ENCODE data around the gene XRCC3.
A peak's percentile ranks its signal among the peaks of the same experiment; 100 is the strongest.
"Not testable (repeated sequence)": the region's sequence is repeated elsewhere in the genome, so short reads cannot be mapped to it uniquely, and the experiment has no call there.

Gene XRCC3

DNA sequence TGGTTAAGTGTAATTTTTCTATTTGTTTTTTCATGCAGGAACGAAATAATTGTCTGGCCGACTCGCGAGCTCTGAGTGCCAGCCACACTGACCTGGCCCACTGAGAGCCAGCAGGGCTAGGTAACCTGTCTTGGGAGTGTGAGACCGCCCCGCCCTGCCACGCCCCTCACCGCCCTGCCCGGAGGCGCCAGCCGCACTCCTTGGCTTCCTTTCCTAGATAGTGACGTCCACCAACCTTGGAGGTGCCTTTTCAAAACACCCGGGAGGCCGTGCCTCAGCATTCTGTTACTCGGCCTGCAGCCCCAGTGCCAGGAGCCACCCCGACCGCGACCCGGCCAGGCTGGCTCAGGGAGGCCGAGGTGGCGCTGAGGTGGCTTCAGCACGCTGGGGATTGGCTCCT is 21.7 kb downstream of the XRCC3 start:
- DNase-seq (ENCODE audit: low read depth), result no peak

DNA sequence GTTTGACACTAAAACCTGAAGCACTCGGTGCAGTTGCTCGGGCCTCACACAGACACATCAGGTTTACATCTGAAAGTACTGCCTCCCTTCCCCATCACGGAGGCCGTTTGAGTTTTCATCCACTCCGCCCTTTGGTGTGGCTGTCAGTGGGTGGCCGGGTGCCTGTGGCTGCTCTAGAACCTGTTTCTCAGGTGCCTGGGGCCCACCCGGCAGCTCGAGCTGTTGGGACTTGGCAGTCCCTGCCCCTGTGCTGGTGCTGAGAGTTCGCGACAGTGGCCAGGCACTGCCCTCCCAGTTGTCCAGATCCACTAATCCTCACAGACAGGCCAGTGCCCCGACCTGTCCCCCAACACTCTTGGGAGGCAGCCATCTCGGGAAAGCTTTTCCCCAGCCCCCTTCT is 22.4 kb downstream of the XRCC3 start:
- no peak for DNase-seq (ENCODE audit: low read depth)

DNA sequence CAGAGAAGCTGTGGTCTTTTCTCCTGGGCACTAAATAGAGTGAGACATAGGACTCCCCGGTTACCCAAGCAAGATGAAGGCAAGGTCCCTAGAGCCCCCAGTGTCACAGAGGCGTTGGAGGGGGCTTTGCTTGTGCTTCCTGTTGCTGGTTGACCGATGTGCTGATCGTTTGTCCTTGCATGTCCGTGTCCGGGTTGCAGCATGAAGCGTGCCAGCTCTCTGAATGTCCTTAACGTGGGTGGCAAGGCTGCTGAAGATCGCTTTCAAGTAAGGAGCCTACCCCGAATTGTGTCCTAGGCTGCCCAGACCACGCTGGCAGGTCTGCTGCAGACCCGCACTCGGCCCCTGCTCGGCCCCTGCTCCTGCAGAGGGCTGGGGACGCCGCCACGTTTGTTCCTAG is 23.1 kb downstream of the XRCC3 start:
- DNase-seq (ENCODE audit: low read depth), result no peak

DNA sequence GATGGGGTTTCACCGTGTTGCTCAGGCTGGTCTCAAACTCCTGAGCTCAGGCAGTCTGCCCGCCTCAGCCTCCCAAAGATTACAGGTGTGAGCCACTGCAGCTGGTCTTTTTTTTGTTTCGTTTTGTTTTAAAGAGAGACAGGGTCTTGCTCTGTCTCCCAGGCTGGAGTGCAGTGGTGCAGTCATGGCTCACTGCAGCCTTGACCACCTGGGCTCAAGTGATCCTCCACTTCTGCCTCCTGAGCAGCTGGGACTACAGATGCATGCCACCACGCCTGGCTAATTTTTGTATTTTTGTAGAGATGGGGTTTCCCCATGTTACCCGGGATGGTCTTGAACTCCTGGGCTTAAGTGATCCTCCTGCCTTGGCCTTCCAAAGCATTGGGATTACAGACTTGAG is 23.6 kb downstream of the XRCC3 start:
- not testable (repeated sequence) for DNase-seq (ENCODE audit: low read depth)

DNA sequence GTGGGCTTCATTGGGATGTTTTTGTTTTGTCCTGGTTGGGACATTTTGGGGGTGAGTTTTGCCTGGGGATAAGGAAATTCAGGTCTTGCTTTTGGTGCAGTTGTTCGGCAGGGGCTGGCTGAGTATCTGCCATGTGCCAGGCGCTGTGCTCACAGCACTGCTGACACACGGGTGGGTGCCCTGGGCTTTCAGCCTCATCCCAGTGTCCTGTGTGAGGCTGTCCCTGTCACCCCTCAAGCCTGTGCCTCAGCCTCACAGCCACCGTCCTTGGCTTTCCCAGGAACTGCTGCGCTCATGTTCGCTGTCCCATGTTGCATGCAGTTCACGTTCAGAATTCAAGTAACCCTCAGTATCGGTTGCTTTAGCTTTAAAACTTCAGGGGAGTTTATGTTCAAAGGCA is 24.9 kb downstream of the XRCC3 start:
- no peak for DNase-seq (ENCODE audit: low read depth)

DNA sequence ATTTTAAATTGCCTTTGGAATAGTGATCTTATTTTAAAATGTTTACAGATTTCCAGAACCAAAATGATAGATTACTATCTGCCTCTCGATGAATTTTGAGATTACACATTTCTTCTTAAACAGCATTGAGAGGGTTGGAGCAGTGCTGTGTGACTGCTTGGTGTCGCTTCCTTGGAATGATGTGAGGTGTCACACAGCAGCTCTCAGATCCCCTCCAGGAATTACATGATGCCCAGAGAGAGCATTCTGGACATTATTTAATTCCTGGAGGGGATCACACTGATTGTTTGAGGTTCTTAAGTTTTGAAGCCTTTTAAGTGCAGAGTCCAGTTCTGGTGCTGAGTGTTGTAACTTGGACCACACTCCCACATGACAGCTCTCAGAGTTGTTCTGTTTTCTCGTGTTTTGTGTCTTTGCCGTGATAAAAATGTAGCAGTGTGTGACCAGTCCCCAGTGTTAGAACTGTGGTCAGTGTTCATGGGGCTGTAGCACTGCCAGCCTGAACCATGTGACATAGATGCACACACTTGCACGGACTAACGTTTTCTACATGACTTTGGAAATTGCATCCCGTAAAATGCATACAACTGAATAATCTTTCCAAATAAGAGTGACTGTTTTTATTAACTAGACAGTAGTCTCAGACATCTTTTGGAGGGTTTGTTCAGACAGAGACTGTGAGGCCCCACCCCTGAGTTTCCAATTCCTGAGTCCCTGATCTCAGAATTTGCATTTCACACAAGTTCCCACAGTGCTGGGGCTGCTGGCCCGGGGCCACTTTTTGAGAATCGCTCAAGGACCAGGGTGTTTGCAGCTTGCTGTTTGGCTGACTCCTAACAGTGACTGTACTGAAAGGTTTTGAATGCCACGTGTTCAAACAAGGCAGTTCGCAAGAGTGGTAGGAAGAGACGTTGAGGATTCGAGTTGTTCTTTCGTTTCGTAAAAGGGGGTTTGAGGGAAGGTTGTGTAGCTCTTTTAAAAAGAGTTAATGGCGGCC is 26.0 kb downstream of the XRCC3 start:
- no peak for DNase-seq (ENCODE audit: low read depth)

DNA sequence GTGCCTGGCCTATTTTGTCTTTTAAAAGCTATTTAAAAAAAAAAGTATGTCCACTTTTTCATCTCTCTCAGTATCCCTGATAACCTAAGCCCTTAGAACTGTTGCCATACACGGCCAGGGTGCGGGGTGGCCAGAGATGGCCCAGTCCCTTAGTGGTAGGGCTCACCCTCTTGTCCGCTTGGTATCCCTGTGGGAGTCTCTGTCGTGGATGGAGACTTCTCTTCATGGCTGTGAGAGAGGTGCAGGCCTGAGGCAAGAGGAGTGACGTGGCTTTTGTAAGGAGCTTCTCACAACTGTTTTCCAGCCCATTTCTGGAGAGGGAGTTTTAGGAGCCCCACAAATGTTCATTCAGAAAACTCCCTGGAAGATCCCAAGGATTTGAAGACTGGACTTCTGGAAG is 26.8 kb downstream of the XRCC3 start:
- DNase-seq (ENCODE audit: low read depth), result no peak

DNA sequence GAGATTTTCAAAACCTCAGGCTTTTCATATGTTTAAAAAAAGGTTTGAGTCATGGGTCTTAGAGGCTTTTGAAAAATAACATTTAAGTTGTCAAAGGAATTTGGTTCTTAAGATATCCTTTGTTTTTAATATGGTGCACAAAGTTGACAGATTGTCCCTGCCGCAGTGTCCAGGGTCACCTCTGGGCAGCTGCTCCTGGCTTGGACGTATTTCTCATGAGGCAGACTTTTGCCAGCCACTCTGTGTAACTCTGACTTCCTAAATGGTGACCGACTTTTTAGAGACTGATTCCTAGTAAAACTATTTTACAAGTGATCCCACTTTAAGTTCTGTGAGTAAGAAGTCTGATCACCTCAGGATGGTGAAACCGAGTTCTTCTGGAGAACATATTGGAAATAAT is 27.5 kb downstream of the XRCC3 start:
- DNase-seq (ENCODE audit: low read depth), result no peak

DNA sequence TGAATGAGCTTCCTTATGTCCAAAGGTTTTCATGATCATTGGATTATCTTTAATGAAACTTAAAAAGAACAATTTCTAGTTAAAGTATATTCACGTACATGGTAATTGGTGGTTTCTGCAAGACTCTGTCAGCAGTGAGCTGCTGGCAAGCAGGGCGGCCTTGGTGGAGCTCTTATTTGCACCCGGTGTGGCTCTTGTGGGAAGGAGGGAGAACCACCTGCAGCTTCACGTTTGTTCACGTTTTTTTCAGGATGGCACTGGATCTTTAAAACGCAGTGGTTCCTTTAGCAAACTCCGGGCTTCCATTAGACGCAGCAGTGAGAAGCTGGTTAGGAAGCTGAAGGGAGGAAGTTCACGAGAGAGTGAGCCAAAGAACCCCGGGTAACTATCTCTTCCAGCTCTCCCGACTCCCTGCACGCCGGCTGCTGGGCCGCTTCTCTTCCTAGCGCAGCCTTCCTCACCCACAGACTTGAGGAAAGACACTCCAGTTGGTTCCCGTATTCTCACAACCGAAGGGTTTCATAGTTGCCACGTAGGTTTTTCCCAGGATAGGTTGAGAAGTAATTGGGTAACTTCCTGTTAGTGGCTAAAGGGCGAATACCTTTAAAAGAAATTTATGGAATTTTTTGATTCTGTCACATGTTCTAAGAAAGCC is 28.3 kb downstream of the XRCC3 start:
- DNase-seq (ENCODE audit: low read depth), result no peak

DNA sequence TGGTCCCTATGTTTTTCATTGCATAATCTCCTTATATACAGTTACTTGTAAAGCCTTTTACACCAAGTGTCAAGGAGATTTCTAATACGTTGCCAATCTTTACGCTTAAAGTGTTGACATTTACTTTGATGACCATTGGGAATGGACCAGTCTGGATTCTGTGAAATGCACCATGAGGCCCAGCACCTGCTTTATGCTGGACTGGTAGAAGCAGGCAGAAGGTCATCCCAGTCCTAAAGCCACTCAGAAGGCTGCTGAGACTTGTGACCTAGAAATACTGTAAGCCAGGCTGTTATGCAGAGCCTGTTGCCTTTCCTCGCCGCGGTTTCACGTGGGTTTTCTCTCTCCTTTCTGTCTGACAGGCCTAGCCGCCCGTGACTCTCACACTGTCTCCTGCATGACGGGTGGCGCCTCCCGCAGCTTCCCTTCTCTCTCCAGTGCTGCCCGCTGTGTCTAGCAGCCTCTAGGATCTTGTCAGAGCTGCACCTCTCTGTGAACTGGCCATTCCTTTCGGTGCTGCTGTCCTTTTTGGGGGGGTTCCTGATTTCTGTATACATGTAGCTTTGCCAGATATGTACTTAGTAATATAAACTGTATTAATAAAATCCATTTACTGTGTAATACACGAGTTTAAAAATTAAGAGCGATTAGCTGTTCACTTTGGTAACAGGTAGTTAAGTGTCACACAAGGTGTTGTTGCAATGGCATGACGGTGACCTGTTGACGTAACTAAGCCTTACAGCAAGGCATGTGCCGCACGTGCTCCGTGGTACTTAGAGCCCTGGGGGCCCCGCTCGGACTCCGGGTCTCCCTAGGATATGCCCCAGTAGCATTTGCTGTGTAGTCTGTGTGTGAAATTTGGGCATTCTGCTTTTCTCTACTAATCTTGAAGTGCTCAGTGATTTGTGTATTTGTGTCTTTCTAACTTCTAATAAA is 29.7 kb downstream of the XRCC3 start:
- DNase-seq (ENCODE audit: low read depth), result no peak

DNA sequence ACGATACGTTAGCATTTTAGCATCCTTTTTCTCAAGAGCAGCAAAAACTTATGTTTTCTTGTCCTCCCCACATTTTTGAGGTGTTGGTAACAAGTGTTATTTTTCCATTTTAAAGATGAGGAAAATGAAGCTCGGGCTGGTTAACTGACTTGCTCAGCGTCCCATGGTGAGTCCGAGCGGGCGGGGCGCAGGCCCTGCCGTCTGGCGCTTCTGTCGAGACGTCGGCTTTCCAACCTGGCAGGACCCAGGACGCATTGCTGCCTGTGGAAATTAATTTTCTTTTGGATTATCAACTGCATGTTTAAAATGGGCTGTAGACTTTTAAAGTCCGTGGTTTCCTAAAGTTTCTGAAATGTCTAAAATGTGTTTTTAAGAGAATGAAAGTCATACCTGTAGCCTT is 30.4 kb downstream of the XRCC3 start:
- DNase-seq (ENCODE audit: low read depth), result no peak

DNA sequence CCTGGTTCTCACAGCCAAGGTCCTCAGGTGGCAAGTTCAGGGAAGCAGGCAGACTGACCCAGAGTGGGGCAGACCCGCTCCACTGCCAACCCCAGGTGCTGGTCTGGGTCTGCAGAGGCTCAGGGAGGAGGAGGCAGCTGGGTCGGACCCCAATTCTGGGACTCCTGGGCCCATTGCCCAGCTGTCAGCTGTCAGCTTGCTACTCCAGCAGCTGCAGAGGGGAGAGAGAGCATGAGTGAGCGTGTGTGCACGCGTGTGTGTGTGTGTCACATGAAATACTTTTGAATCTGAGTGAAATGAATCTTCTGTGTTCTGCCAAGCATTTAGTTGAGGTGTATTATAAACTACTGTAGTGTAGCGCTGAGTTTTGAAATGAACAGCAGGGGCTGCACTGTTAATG is 30.8 kb downstream of the XRCC3 start:
- DNase-seq (ENCODE audit: low read depth), result no peak

DNA sequence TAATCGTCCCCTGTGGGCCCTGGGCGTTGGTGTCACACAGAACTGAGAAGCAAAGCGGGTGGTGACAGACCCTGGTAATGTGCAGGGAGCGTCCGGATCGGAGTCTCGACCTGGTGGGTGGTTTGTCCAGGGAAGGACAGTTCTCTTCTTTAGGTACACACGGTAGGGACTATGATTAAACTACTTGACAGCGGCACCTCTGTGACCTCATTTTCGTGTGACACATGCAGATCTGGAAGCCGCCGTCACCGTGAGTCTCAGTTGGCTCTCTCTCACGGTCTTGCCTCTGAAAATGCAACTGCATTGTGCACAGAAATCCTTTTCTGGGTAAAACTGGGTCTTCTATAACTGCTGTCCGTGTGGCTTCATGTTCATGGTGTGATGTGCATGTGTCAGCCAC is 32.1 kb downstream of the XRCC3 start:
- no peak for DNase-seq (ENCODE audit: low read depth)

DNA sequence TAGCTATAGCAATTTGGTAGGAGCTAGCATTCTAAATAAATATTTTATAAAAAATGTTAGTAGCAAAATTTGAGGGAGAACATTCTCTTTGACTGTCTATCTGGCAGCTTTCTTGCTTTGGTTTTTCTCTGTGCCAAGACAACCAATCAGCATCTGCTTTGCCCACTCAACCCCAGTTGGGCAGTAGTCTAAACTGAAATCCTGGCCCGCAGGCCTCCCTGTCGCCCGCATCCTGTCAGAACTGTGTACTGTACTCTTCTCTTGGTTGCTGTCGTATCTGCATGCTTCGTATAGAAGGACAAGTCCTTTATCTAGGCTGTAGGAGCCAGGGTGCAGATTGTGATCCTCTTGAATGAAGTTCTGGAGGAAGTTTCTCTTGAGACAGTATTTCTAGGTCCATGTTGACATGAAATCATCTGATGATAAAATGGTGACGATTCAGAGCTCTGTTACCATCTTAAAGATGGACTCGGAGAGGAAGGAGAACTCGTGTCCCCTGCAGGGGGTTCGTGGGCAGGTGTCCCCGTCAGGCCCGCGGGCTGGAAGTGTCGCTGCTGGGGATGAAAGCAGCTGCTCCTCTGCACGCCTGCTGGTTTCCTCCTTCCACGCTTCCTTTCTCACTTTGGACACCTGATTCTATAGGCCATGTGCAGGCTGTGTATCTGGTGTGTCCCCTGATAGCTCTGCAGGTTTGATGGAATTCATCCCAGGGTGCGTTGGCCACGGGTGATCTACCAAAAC is 34.6 kb downstream of the XRCC3 start:
- DNase-seq (ENCODE audit: low read depth), result no peak

DNA sequence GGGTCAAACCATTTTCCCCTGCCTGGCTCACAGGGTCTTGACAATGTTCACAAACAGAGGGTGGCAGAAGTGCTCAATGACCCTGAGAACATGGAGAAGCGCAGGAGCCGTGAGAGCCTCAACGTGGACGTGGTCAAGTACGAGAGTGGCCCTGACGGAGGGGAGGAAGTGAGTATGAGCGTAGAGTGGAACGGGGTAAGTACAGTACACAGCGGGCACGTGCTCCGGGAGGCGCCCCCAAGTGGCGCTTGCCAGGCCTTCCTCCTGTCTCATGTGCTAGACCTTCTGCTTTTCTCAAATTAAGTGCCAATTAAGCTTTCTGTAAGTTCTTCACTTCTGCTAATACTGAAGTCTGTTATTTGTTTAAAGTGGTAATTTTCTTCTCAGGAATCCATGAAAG is 35.9 kb downstream of the XRCC3 start:
- peak; percentile 15 for DNase-seq (ENCODE audit: low read depth)

DNA sequence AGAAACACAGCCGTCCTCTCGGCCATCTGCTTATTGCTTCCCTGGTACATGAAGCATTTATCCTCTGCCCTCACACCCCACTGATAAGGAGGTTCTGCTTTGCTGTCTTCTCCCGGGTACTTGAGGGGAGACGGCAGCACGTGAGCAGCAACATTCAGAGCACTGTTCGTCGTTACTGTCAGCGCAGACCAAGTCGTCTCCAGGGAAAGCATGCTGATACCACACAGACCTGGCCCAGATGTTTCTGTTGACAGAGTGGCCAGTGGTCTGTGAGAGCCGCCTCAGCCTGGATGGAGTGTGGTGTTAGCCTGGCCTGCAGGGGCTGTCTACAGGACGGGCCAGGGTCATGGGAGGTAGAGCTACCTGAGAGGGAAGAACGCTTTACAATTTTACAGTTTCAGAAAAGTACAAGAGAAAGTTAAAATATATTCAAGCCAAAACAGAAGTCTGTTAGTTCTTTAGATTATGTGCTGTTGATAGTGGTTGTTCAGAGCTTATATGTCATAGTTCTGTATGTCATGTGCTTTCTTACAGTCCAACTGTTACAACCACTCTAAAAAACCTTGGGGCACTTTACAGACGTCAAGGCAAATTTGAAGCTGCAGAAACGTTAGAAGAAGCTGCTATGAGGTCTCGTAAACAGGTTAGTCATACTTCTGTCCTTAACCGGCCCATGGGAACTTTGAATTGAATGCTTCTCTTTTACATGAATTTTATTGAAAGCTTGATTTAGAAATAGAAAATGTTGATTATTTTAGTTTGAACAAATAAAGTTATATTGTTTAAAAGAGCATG is 38.2 kb downstream of the XRCC3 start:
- DNase-seq (ENCODE audit: low read depth), result no peak

DNA sequence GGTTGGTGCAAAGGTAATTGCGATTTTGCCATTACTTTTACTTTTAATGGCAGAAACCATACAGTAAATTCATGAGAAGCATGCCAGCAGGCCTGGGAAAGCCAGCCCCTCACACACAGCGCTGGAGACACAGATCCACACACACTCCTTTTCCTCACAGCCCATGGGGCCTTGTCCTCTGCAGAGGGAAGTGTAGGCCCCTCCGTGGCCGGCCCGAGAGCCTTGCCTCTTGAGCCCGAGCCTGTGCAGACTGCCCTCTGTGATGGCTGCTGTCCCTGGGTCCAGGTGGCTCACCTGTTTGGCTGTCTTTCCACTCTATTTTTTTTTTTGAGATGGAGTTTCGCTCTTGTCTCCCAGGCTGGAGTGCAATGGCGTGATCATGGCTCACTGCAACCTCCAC is 39.3 kb downstream of the XRCC3 start:
- DNase-seq (ENCODE audit: low read depth), result no peak

DNA sequence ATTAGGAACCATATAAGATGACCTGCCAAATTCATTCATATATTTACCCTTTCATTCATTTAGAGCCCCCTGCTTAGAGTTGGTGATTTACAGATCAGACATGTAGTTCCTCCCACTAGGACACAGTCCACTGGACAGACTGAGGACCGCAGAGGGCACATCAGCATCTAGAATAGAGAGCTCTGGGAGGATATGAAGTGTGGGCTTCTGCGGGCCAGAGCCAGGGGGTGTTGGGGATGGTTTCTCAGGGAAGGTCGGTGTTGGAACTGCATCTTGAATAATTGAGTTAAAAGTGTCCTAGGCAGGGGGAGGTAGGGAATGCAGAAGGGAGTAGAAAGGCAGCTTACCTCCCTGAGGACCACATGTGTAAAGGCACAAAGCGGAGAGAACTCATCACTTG is 43.3 kb downstream of the XRCC3 start:
- DNase-seq (ENCODE audit: low read depth), result no peak

DNA sequence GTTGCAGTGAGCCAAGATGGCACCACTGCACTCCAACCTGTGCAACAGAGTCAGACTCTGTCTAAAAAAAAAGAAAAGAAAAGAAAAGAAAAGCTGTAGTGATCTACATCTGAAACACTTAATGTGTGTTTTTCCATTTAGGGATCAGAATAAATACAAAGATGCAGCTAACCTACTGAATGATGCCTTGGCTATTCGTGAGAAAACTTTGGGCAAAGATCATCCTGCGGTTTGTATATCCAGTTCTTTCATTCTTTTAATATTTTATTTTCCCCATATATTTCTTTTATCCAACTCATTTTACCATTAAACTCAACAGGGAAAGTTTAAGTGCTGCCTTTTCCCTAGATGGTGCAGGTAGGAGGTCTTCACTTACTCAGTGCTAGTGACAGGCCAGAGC is 45.9 kb downstream of the XRCC3 start:
- no peak for DNase-seq (ENCODE audit: low read depth)

DNA sequence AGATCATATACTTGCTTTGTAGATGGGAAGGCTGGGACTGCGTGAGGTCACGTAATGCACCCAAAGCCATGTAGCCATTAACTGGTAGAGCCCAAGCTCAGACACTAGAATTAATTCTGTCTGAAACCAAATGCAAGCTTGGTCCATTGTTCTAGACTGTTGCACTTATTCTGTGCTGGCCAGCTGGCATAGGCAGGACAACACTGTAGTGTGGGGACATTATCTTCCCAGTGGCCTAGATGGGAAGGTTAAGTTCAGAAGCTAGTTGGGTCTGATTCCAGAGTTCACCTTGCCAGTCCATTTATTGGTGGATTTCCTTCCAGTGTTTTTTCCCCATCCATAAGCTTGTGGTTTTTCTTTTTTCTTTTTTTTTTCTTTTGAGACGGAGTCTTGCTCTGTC is 47.1 kb downstream of the XRCC3 start:
- DNase-seq (ENCODE audit: low read depth), result no peak

DNA sequence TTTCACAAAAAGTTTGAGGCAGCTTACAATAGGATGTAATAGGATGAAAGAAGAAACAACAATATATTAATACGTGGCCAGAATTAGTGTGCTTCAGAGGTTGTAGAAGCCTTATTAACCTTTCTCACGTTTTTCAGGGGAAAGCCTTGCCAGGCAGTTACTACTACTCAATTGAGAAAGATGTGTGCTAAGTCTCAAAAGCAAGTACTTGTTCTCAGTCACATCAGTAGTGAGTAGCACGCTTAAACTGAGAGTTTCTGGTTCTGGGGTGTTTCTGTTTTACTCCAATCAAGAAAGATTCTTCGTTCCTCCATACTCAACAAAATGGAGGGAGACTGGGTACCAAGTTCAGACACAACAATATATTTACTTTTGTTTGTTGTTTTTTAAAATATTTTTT is 47.6 kb downstream of the XRCC3 start:
- no peak for DNase-seq (ENCODE audit: low read depth)
